ENCODE results near the gene ARHGEF4.

GRCh38 chr2:131008967-131009366, 172.3 kb downstream of the ARHGEF4 start:
- no peak for TF ChIP-seq CTCF (conservative IDR thresholded peaks at IDR 0.05; ENCODE audit: low read length)
- TF ChIP-seq EZH2phosphoT487 (IDR thresholded peaks at IDR 0.05; ENCODE audit: borderline replicate concordance): no peak

All from Loucy (cell line).